C4-2B (cell line): ENCODE measurements around the gene PSMD8.

Source experiments
- ZFX ChIP-seq: fragments of 450-650 bp; IDR thresholded peaks from 2 replicates; pipeline ENCODE4 v1.6.1; 2017
- TF ChIP-seq, protein P1 (sequence below): fragments of 450-650 bp; conservative IDR thresholded peaks from 2 replicates; pipeline ENCODE4 v1.5.1; 2017; ENCODE audit warnings: mild to moderate bottlenecking

GRCh38 chr19:38331728-38332127 is 42.6 kb upstream of the PSMD8 start:
- TF ChIP-seq, protein P1, sequence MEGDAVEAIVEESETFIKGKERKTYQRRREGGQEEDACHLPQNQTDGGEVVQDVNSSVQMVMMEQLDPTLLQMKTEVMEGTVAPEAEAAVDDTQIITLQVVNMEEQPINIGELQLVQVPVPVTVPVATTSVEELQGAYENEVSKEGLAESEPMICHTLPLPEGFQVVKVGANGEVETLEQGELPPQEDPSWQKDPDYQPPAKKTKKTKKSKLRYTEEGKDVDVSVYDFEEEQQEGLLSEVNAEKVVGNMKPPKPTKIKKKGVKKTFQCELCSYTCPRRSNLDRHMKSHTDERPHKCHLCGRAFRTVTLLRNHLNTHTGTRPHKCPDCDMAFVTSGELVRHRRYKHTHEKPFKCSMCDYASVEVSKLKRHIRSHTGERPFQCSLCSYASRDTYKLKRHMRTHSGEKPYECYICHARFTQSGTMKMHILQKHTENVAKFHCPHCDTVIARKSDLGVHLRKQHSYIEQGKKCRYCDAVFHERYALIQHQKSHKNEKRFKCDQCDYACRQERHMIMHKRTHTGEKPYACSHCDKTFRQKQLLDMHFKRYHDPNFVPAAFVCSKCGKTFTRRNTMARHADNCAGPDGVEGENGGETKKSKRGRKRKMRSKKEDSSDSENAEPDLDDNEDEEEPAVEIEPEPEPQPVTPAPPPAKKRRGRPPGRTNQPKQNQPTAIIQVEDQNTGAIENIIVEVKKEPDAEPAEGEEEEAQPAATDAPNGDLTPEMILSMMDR = no peak
- TF ChIP-seq ZFX = no peak
